ENCODE data around the gene PLEKHO2.
"Not testable (repeated sequence)": the region's sequence is repeated elsewhere in the genome, so short reads cannot be mapped to it uniquely, and the experiment has no call there.

DNA sequence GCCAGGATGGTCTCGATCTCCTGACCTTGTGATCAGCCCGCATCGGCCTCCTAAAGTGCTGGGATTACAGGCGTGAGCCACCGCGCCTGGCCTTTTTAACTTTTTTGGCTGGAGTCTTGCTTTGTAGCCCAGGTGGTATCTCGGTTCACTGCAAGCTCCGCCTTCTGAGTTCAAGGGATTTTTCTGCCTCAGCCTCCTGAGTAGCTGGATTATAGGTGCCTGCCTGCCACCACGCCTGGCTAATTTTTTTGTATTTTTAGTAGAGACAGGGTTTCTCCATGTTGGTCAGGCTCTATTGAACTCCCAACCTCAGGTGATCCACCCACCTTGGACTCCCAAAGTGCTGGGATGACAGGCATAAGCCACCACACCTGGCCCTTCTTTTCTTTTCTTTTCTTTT lies 45.8 kb upstream of the PLEKHO2 start:
- TF ChIP-seq ELF4 (CRISPR knock-in tag; IDR thresholded peaks at IDR 0.05; ENCODE audit: borderline replicate concordance); ZBTB8A (CRISPR knock-in tag; IDR thresholded peaks at IDR 0.05; ENCODE audit: borderline replicate concordance, low read depth); GTF3A (CRISPR knock-in tag; conservative IDR thresholded peaks at IDR 0.05); DPF2 (CRISPR knock-in tag; IDR thresholded peaks at IDR 0.05; ENCODE audit: borderline replicate concordance, low read depth): not testable (repeated sequence)
- TF ChIP-seq, protein P1, sequence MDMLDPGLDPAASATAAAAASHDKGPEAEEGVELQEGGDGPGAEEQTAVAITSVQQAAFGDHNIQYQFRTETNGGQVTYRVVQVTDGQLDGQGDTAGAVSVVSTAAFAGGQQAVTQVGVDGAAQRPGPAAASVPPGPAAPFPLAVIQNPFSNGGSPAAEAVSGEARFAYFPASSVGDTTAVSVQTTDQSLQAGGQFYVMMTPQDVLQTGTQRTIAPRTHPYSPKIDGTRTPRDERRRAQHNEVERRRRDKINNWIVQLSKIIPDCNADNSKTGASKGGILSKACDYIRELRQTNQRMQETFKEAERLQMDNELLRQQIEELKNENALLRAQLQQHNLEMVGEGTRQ (IDR thresholded peaks at IDR 0.05; ENCODE audit: low read depth, low read length): not testable (repeated sequence)
- TF ChIP-seq, protein P1 (CRISPR knock-in tag; IDR thresholded peaks at IDR 0.05; ENCODE audit: borderline replicate concordance): not testable (repeated sequence)
